Erythroblast (primary cell): ENCODE measurements around the gene POLR1A.

Experiments
- GATA1 ChIP-seq: IDR thresholded peaks from 2 replicates; pipeline ENCODE4 v1.6.1; 2011; ENCODE audit warnings: low read depth, mild to moderate bottlenecking, control low read depth, low read length, moderate library complexity
- POLR2A ChIP-seq: IDR thresholded peaks from 2 replicates; pipeline ENCODE4 v1.6.1; 2011; ENCODE audit warnings: mild to moderate bottlenecking, low read length

- TF ChIP-seq POLR2A (no peak), GATA1 (no peak)
Observed at GRCh38 chr2:86033751-86034692, 71.7 kb downstream of the POLR1A start.
